ENCODE measurements around the gene SSUH2.
A peak's percentile ranks its signal among the peaks of the same experiment; 100 is the strongest.
"Not testable (repeated sequence)": the region's sequence is repeated elsewhere in the genome, so short reads cannot be mapped to it uniquely, and the experiment has no call there.

The SSUH2 gene

DNA sequence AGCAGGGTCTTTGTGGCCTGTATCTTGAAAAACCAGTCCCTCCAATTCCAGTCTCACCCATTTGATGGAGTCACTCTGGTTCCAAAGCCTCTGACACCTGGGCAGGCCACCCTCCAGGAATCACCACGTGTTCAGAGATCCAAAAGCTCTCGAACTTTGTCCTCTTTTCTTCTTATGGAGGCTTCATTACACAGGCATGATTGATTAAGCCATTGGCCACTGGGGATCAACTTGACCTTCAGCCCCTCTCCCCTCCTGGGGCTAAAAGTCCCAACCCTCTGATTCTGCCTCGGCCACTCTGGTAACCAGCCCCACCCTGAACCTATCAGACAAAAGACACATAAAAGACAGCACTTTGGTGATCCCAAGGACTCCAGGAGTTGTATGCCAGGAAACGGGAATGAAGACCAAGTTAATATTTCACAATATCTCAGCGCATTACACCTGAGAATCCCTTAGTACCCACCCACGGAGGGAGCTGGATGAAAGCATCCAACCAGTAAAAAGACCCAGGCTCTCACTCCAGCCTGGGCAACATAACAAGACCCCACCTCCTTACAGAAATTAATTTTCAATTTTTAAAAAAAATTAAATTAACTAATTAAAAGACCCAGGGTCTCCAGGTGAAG is 23.0 kb upstream of the SSUH2 start:
- peaks cover 12 to 18% of the 10 kb centered on the region in 2 donors for H3K4me1 Mint-ChIP-seq
- H3K27me3 Mint-ChIP-seq: peaks cover 3 to 10% of the 10 kb centered on the region in 2 donors
- DNase-seq (no peak), ATAC-seq (replicated peaks) (no peak)
- H3K9me3 Mint-ChIP-seq: no peaks in the 10 kb centered on the region
- no peak overlapping the region for H3K4me3 Mint-ChIP-seq
- H3K36me3 Mint-ChIP-seq: no peaks in the 10 kb centered on the region
- no peak overlapping the region for H3K27ac Mint-ChIP-seq

- peak; percentile 82 to 87 for ATAC-seq (replicated peaks)
- Mint-ChIP-seq H3K4me3 (peak overlapping the region in 1 of 2 donors; percentile 18), H3K36me3 (no peaks in the 10 kb centered on the region), H3K4me1 (peaks cover 14 to 18% of the 10 kb centered on the region in 2 donors), H3K9me3 (no peaks in the 10 kb centered on the region), H3K27me3 (peaks cover 3 to 4% of the 10 kb centered on the region in 2 donors), H3K27ac (peak overlapping the region; percentile 48)
- peak; percentile 22 for DNase-seq
Observed at GRCh38 chr3:8665407-8665896, 20.9 kb upstream of the SSUH2 start.

- no peak for ATAC-seq (replicated peaks)
- H3K9me3 Mint-ChIP-seq: no peaks in the 10 kb centered on the region
- no peaks in the 10 kb centered on the region for H3K36me3 Mint-ChIP-seq
- peaks cover 23 to 37% of the 10 kb centered on the region in 2 donors for H3K4me1 Mint-ChIP-seq
- no peak overlapping the region for H3K4me3 Mint-ChIP-seq
- H3K27me3 Mint-ChIP-seq: peaks cover 3 to 4% of the 10 kb centered on the region in 2 donors
- H3K27ac Mint-ChIP-seq: no peak overlapping the region
- no peak for DNase-seq
Observed at GRCh38 chr3:8663177-8664061, 18.8 kb upstream of the SSUH2 start.

DNA sequence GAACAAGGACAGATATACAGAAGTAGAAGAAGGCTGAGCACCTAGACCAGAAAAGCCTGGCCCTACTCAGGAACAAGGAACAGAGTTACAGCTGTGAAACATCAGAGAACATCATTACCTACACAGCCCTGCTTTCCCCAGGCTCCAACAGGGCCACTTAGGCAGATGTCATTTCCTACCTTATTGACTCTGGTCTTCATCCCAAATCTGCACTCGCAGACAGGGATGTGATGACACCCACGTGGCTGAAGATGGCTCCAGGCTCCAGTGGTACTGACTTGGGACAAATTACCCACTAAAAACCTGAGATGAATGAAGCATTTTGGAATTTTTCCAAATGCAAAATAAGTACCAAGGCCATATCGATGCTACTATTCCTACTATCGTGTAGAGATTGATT is 18.0 kb upstream of the SSUH2 start:
- Mint-ChIP-seq H3K4me1 (peaks cover 30 to 45% of the 10 kb centered on the region in 2 donors), H3K27ac (no peak overlapping the region), H3K9me3 (no peaks in the 10 kb centered on the region), H3K36me3 (no peaks in the 10 kb centered on the region), H3K27me3 (peaks cover 3% of the 10 kb centered on the region in 2 donors), H3K4me3 (no peak overlapping the region)
- no peak for DNase-seq
- no peak for ATAC-seq (replicated peaks)

- Mint-ChIP-seq H3K4me3 (no peak overlapping the region), H3K27me3 (peaks cover 0 to 3% of the 10 kb centered on the region in 2 donors), H3K9me3 (no peaks in the 10 kb centered on the region), H3K4me1 (peaks cover 30 to 45% of the 10 kb centered on the region in 2 donors), H3K36me3 (peaks cover 0 to 2% of the 10 kb centered on the region in 2 donors), H3K27ac (no peak overlapping the region)
- DNase-seq: no peak
- no peak for ATAC-seq (replicated peaks)
Observed at GRCh38 chr3:8660175-8661118, 15.8 kb upstream of the SSUH2 start.

DNA sequence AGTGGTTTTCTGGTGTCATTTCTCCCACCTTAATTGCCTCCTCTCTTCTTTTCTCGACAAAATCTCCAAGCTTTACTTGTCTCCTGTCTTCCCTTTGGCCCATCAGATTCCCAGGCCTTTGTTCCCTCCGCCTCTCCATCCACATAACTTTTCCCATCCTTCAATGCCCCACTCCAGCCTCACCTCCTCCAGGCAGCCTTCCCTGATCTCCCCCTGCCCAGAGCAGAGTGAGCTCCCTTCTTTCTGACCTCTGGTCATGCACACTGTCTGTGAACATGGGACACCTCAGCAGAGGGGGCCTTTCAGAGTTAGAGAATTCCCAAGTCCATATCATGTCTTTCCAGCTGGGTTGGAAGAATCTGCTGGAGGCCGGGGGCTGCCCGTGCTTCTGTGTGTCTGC is 14.6 kb upstream of the SSUH2 start:
- peaks cover 0 to 5% of the 10 kb centered on the region in 2 donors for H3K36me3 Mint-ChIP-seq
- peak overlapping the region; percentile 42 to 46 for H3K4me3 Mint-ChIP-seq
- no peak for ATAC-seq (replicated peaks)
- peaks cover 0 to 3% of the 10 kb centered on the region in 2 donors for H3K27me3 Mint-ChIP-seq
- DNase-seq: no peak
- H3K4me1 Mint-ChIP-seq: peaks cover 23 to 33% of the 10 kb centered on the region in 2 donors
- H3K9me3 Mint-ChIP-seq: peaks cover under 1 to 2% of the 10 kb centered on the region in 2 donors
- peak overlapping the region; percentile 48 for H3K27ac Mint-ChIP-seq

GRCh38 chr3:8658306-8659212 is 14.0 kb upstream of the SSUH2 start:
- peaks cover 0 to 7% of the 10 kb centered on the region in 2 donors for H3K36me3 Mint-ChIP-seq
- peak; percentile 89 to 90 for ATAC-seq (replicated peaks)
- peak overlapping the region in 1 of 2 donors; percentile 8 for H3K4me3 Mint-ChIP-seq
- H3K27ac Mint-ChIP-seq: peak overlapping the region; percentile 14
- H3K9me3 Mint-ChIP-seq: peaks cover 3 to 4% of the 10 kb centered on the region in 2 donors
- peak; percentile 82 for DNase-seq
- peaks cover 23 to 33% of the 10 kb centered on the region in 2 donors for H3K4me1 Mint-ChIP-seq
- peaks cover 0 to 3% of the 10 kb centered on the region in 2 donors for H3K27me3 Mint-ChIP-seq

DNA sequence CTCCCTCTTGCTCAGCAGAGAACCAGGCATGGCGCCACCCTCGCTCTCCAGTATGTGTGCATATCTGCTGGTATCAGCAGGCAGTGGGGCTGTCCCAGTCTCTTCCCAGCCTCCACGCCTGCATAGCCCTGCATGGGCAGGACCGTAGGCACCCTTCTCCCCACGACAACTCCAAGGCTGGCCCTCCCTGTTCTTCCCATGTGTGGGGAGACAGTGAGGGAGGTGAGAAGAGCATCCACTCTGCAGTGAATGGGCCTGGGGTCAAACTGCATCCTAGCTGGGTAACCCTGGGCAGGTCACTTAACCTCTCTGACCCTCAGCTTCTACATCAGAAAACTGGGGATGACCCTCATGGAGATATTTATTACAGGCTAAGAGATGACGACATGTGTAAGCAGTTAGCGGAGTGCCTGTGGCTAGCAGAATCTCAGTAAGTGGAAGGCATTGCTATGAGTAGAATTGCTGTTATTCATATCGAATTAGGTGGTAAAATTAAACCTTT is 13.3 kb upstream of the SSUH2 start:
- H3K36me3 Mint-ChIP-seq: peaks cover 0 to 7% of the 10 kb centered on the region in 2 donors
- H3K27ac Mint-ChIP-seq: peak overlapping the region; percentile 14
- H3K9me3 Mint-ChIP-seq: peaks cover 3 to 4% of the 10 kb centered on the region in 2 donors
- H3K4me1 Mint-ChIP-seq: peaks cover 23 to 33% of the 10 kb centered on the region in 2 donors
- peak; percentile 68 to 73 for ATAC-seq (replicated peaks)
- peaks cover 0 to 3% of the 10 kb centered on the region in 2 donors for H3K27me3 Mint-ChIP-seq
- no peak overlapping the region for H3K4me3 Mint-ChIP-seq
- no peak for DNase-seq

GRCh38 chr3:8656240-8656639 is 11.6 kb upstream of the SSUH2 start:
- H3K4me1 Mint-ChIP-seq: peaks cover 23 to 33% of the 10 kb centered on the region in 2 donors
- H3K27me3 Mint-ChIP-seq: peaks cover 0 to 11% of the 10 kb centered on the region in 2 donors

DNA sequence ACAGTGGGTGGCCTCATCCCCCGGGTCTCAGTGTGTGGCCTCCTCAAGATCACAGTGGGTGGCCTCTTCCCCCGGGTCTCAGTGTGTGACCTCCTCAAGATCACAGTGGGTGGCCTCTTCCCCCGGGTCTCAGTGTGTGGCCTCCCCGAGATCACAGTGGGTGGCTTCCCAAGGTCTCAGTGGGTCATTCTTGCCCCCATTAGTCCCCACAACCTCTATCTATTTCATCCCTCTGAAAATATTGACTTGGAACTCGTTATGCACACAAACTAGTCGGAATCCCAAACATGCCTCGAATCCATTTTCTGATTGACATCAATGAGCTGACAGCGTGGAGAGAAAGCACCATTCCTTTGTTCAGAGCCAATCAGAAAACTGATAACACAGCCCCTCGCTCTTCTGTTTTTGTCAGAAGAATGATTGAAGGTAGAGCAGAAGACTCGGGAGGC is 10.8 kb upstream of the SSUH2 start:
- Mint-ChIP-seq H3K27ac (peak overlapping the region; percentile 44), H3K9me3 (peaks cover 3 to 4% of the 10 kb centered on the region in 2 donors), H3K4me3 (no peak overlapping the region), H3K27me3 (peaks cover 0 to 11% of the 10 kb centered on the region in 2 donors), H3K36me3 (peaks cover 0 to 7% of the 10 kb centered on the region in 2 donors), H3K4me1 (peaks cover 21 to 33% of the 10 kb centered on the region in 2 donors)
- no peak for DNase-seq
- no peak for ATAC-seq (replicated peaks)

More at GRCh38 chr3:8656240-8656639, 11.6 kb upstream of the SSUH2 start:
- Mint-ChIP-seq H3K4me3 (no peak overlapping the region), H3K36me3 (peaks cover 0 to 7% of the 10 kb centered on the region in 2 donors), H3K9me3 (peaks cover 3 to 4% of the 10 kb centered on the region in 2 donors), H3K27ac (no peak overlapping the region)
- ATAC-seq (replicated peaks): no peak
- no peak for DNase-seq

DNA sequence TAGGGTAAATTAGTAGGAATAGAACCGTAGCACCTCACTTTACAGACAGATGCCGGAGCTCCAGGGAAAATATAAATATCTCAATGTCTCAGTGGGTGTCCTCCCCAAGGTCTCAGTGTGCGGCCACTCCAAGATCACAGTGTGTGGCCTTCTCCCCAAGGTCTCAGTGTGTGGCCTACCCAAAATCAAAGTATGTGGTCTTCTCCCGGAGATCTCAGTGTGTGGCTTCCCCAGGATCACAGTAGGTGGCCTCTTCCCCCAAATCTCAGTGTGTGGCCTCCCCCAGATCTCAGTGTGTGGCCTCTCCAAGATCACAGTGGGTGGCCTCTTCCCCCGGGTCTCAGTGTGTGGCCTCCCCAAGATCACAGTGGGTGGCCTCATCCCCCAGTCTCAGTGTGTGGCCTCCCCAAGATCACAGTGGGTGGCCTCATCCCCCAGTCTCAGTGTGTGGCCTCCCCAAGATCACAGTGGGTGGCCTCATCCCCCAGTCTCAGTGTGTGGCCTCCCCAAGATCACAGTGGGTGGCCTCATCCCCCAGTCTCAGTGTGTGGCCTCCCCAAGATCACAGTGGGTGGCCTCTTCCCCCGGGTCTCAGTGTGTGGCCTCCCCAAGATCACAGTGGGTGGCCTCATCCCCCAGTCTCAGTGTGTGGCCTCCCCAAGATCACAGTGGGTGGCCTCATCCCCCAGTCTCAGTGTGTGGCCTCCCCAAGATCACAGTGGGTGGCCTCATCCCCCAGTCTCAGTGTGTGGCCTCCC is 10.2 kb upstream of the SSUH2 start:
- not testable (repeated sequence) for H3K36me3 Mint-ChIP-seq; DNase-seq; ATAC-seq (replicated peaks); H3K9me3 Mint-ChIP-seq; H3K27ac Mint-ChIP-seq; H3K4me3 Mint-ChIP-seq
- Mint-ChIP-seq H3K4me1 (peaks cover 21 to 27% of the 10 kb centered on the region in 2 donors), H3K27me3 (peaks cover 0 to 11% of the 10 kb centered on the region in 2 donors)

- DNase-seq (no peak), ATAC-seq (replicated peaks) (no peak)
- Mint-ChIP-seq H3K27ac (no peak overlapping the region), H3K27me3 (peaks cover 0 to 11% of the 10 kb centered on the region in 2 donors), H3K4me1 (peaks cover 15 to 19% of the 10 kb centered on the region in 2 donors), H3K4me3 (no peak overlapping the region), H3K9me3 (peaks cover 3 to 4% of the 10 kb centered on the region in 2 donors), H3K36me3 (peaks cover 0 to 7% of the 10 kb centered on the region in 2 donors)
Observed at GRCh38 chr3:8653800-8654408, 9.3 kb upstream of the SSUH2 start.
